ENCODE data around the gene EGR2. TPM values are rescaled to one million over a fixed set of nuclear protein-coding genes. Genes with fewer than 3 reads are reported as not detected.

The EGR2 gene
- total RNA-seq, 1 experiment from 2014 or later = 2.3 TPM

DNA sequence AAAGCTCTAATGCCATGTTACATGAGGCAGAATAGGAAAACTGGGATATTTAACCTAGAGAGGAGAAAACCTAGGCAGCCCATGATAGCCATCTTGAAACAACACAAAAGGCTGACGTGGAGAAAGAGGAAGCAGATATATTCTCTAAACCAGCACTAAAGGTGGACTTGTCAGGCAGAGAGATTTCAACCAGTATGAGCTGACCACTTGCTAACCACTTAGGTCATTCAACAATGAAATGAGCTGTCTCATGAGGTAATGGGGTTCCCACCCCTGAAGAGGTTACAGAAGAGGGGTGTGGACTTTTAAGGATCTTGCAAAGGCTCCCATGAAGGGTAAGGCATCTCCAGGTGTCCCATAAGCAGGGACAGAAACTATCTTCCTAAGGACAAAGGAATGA lies 26.8 kb upstream of the EGR2 start (continued):
- TF ChIP-seq, protein P1, sequence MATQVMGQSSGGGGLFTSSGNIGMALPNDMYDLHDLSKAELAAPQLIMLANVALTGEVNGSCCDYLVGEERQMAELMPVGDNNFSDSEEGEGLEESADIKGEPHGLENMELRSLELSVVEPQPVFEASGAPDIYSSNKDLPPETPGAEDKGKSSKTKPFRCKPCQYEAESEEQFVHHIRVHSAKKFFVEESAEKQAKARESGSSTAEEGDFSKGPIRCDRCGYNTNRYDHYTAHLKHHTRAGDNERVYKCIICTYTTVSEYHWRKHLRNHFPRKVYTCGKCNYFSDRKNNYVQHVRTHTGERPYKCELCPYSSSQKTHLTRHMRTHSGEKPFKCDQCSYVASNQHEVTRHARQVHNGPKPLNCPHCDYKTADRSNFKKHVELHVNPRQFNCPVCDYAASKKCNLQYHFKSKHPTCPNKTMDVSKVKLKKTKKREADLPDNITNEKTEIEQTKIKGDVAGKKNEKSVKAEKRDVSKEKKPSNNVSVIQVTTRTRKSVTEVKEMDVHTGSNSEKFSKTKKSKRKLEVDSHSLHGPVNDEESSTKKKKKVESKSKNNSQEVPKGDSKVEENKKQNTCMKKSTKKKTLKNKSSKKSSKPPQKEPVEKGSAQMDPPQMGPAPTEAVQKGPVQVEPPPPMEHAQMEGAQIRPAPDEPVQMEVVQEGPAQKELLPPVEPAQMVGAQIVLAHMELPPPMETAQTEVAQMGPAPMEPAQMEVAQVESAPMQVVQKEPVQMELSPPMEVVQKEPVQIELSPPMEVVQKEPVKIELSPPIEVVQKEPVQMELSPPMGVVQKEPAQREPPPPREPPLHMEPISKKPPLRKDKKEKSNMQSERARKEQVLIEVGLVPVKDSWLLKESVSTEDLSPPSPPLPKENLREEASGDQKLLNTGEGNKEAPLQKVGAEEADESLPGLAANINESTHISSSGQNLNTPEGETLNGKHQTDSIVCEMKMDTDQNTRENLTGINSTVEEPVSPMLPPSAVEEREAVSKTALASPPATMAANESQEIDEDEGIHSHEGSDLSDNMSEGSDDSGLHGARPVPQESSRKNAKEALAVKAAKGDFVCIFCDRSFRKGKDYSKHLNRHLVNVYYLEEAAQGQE (IDR thresholded peaks at IDR 0.05; ENCODE audit: low read depth) = no peak
- TF ChIP-seq ZFX (IDR thresholded peaks at IDR 0.05) = no peak
- no peak for TF ChIP-seq RAD21 (IDR thresholded peaks at IDR 0.05; ENCODE audit: low read depth)
- TF ChIP-seq MAX (IDR thresholded peaks at IDR 0.05) = no peak

DNA sequence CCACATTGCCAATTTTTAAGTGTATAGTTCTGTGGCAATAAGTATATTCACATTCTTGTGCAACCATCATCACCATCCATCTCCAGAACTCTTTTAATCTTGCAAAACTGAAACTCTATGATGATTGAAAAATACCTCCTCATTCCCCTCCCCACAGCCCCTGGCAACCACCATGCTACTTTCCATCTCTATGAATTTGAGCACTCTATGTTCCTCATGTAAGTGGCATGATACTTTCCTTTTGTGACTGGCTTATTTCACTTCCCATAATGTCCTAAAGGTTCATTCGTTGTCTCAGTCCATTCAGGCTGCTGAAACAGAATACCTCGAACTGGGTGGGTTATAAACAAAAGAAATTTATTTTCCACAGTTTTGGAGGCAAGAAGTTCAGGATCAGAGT lies 23.4 kb upstream of the EGR2 start:
- H3K27ac ChIP-seq (ENCODE audit: low read depth, low read length) = no peak overlapping the region
- H3K9me3 ChIP-seq (ENCODE audit: control insufficient read depth in 1 of 2, insufficient read depth in 1 of 2, low read depth in 1 of 2, low read length in 2 of 2) = no peaks in the 10 kb centered on the region
- no peak for ATAC-seq
- ChIA-PET POLR2A (no interaction called here), RAD21 (ENCODE audit: low non-redundant PET in 1 of 2, low total read pairs in 2 of 2, uncharacterized antibody in 2 of 2, unreplicated experiment in 2 of 2) (no interaction called here), CTCF (no interaction called here)
- intact Hi-C loops (cut with micrococcal nuclease) = no loop called here
- no peaks in the 10 kb centered on the region; a peak in 1 of 4 replicates for H3K4me1 ChIP-seq (ENCODE audit: control insufficient read depth in 1 of 2, insufficient read depth in 2 of 2, low read length in 2 of 2)
- no peaks in the 10 kb centered on the region for H3K27me3 ChIP-seq (ENCODE audit: insufficient read depth, low read length)
- H3K9ac ChIP-seq (ENCODE audit: low read length) = no peak overlapping the region
- no peak overlapping the region for H3K4me2 ChIP-seq (ENCODE audit: low read length)
- BruUV-seq (replicated peaks) = no TSS peak
- H3K9me2 ChIP-seq (ENCODE audit: insufficient read depth) = no peaks in the 10 kb centered on the region
- H2AFZ ChIP-seq (ENCODE audit: low read depth, low read length, poor library complexity, severe bottlenecking) = no peak overlapping the region
- no peaks in the 10 kb centered on the region for H3K36me3 ChIP-seq (ENCODE audit: control insufficient read depth in 1 of 2, insufficient read depth in 2 of 2, low read length in 2 of 2)
- H4K20me1 ChIP-seq (ENCODE audit: insufficient read depth) = no peaks in the 10 kb centered on the region
- no peak overlapping the region for H3K4me3 ChIP-seq (replicated peaks in 1 of 2; ENCODE audit: low read depth in 1 of 2, low read length in 2 of 2)
- no peak for DNase-seq (ENCODE audit: low read depth, low spot score)
- H3K79me2 ChIP-seq (ENCODE audit: insufficient read depth, low read length) = no peaks in the 10 kb centered on the region
- TF ChIP-seq TCF7L2 (IDR thresholded peaks at IDR 0.05; ENCODE audit: borderline replicate concordance, extremely low read depth, insufficient read depth, insufficient read length) (no peak), RAD21 (IDR thresholded peaks at IDR 0.05; ENCODE audit: low read depth) (no peak), EZH2 (IDR thresholded peaks at IDR 0.05) (no peak), SIN3A (IDR thresholded peaks at IDR 0.05; ENCODE audit: low read depth) (no peak), ELF1 (IDR thresholded peaks at IDR 0.05; ENCODE audit: borderline replicate concordance, low read depth) (no peak), ZNF274 (IDR thresholded peaks at IDR 0.05; ENCODE audit: low read depth, low read length) (no peak), YY1 (IDR thresholded peaks at IDR 0.05; ENCODE audit: extremely low read depth, insufficient replicate concordance, low read depth, low read length) (no peak), POLR2AphosphoS5 (IDR thresholded peaks at IDR 0.05; ENCODE audit: low read depth, low read length) (no peak), FOSL1 (IDR thresholded peaks at IDR 0.05; ENCODE audit: low read depth) (no peak), SRF (IDR thresholded peaks at IDR 0.05; ENCODE audit: low read depth) (no peak), EZH2phosphoT487 (IDR thresholded peaks at IDR 0.05; ENCODE audit: borderline replicate concordance) (no peak), SP1 (IDR thresholded peaks at IDR 0.05; ENCODE audit: low read depth) (no peak), CBX3 (IDR thresholded peaks at IDR 0.05; ENCODE audit: low read depth) (no peak), POLR2A (IDR thresholded peaks at IDR 0.05; ENCODE audit: borderline replicate concordance, extremely low read depth, insufficient read depth, insufficient read length) (no peak)
- TF ChIP-seq, protein P1 (IDR thresholded peaks at IDR 0.05; ENCODE audit: low read depth) = no peak
- TF ChIP-seq, protein P2, sequence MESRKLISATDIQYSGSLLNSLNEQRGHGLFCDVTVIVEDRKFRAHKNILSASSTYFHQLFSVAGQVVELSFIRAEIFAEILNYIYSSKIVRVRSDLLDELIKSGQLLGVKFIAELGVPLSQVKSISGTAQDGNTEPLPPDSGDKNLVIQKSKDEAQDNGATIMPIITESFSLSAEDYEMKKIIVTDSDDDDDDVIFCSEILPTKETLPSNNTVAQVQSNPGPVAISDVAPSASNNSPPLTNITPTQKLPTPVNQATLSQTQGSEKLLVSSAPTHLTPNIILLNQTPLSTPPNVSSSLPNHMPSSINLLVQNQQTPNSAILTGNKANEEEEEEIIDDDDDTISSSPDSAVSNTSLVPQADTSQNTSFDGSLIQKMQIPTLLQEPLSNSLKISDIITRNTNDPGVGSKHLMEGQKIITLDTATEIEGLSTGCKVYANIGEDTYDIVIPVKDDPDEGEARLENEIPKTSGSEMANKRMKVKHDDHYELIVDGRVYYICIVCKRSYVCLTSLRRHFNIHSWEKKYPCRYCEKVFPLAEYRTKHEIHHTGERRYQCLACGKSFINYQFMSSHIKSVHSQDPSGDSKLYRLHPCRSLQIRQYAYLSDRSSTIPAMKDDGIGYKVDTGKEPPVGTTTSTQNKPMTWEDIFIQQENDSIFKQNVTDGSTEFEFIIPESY (IDR thresholded peaks at IDR 0.05; ENCODE audit: extremely low read depth, insufficient replicate concordance, low read length) = no peak

Data from HCT116 (cell line).